ENCODE results near the gene HBG1. TPM values are rescaled to one million over a fixed set of nuclear protein-coding genes. Genes with fewer than 3 reads are reported as not detected.

HBG1 gene
- total and polyA plus RNA-seq, 10 of the 15 experiments (the other 5 are each of a cell fraction or from before 2014, with no cell fraction given): 0.84 to 2.3 (median 1.9) TPM; not detected in 5

GRCh38 chr11:5288108-5288905, 38.6 kb upstream of the HBG1 start:
- 48% methylated on average over 7 of the region's 7 CpGs for WGBS (ENCODE audit: insufficient coverage, insufficient replicate concordance, low lambda C conversion rate, missing lambda C conversion rate)
- in situ Hi-C loops (cut with MboI): no loop called here
- CTCF ChIA-PET: interaction anchor here (2.8 kb wide), 1 partner anchor 164 kb away, joined by 10 read pairs; no protein-coding TSS in a partner anchor
- Histone ChIP-seq H3K9me3 (replicated peaks; ENCODE audit: control insufficient read depth, insufficient read depth, low read length) (no peaks in the 10 kb centered on the region), H3K4me3 (no peak overlapping the region), H3K4me1 (ENCODE audit: control insufficient read depth, insufficient read depth, low read length) (no peaks in the 10 kb centered on the region), H3K4me2 (ENCODE audit: control insufficient read depth, insufficient read depth) (no peak overlapping the region), H3K27me3 (replicated peaks in 1 of 2; ENCODE audit: control insufficient read depth in 2 of 2, insufficient read depth in 2 of 2, low read length in 1 of 2) (no peaks in the 10 kb centered on the region), H2AFZ (ENCODE audit: control insufficient read depth, low read depth, low read length) (no peak overlapping the region), H4K20me1 (ENCODE audit: control insufficient read depth, insufficient read depth) (no peaks in the 10 kb centered on the region), H3K36me3 (ENCODE audit: control insufficient read depth in 2 of 2, insufficient read depth in 2 of 2, low read length in 1 of 2) (no peaks in the 10 kb centered on the region), H3K9ac (ENCODE audit: control insufficient read depth, insufficient read depth, low read length) (no peak overlapping the region), H3K27ac (ENCODE audit: control insufficient read depth, insufficient read depth) (no peak overlapping the region), H3K79me2 (ENCODE audit: control insufficient read depth, insufficient read depth, low read length) (no peaks in the 10 kb centered on the region)
- RAD21 ChIA-PET (ENCODE audit: unreplicated experiment): no interaction called here
- no peak for ATAC-seq
- intact Hi-C loops (cut with micrococcal nuclease; ENCODE audit: unreplicated experiment): no loop called here
- POLR2A ChIA-PET: interaction anchor here (1.6 kb wide), 1 partner anchor 10 kb away, joined by 4 read pairs; no protein-coding TSS in a partner anchor
- FAIRE-seq: no peak
- DNase-seq (ENCODE audit: low read depth, low spot score): no peak
- SMC1A ChIA-PET (ENCODE audit: uncharacterized antibody, unreplicated experiment): interaction anchor here (1.1 kb wide), 1 partner anchor 85 kb away, joined by 3 read pairs; no protein-coding TSS in a partner anchor
- BruUV-seq (replicated peaks): no TSS peak
- no peak for TF ChIP-seq TCF12 (IDR thresholded peaks at IDR 0.05; ENCODE audit: low read depth, low read length)
- TF ChIP-seq MYB (IDR thresholded peaks at IDR 0.05; ENCODE audit: borderline replicate concordance, low read depth, low read length): no peak
- no peak for TF ChIP-seq CEBPB (IDR thresholded peaks at IDR 0.05; ENCODE audit: borderline replicate concordance in 1 of 2, low read depth in 2 of 2, low read length in 2 of 2)
- TF ChIP-seq RB1 (IDR thresholded peaks at IDR 0.05; ENCODE audit: borderline replicate concordance): no peak
- no peak for TF ChIP-seq RBBP5 (conservative IDR thresholded peaks at IDR 0.05)
- TF ChIP-seq SMARCA5 (IDR thresholded peaks at IDR 0.05): no peak
- no peak for TF ChIP-seq CUX1 (IDR thresholded peaks at IDR 0.05; ENCODE audit: insufficient replicate concordance, low read depth, low read length)
- TF ChIP-seq CEBPZ (IDR thresholded peaks at IDR 0.05; ENCODE audit: low read depth, low read length): no peak
- no peak for TF ChIP-seq HDAC2 (IDR thresholded peaks at IDR 0.05)
- TF ChIP-seq ZNF24 (IDR thresholded peaks at IDR 0.05): no peak
- TF ChIP-seq NBN (IDR thresholded peaks at IDR 0.05): no peak
- no peak for TF ChIP-seq POLR2AphosphoS5 (IDR thresholded peaks at IDR 0.05; ENCODE audit: low read length)
- TF ChIP-seq CHD1 (IDR thresholded peaks at IDR 0.05; ENCODE audit: low read depth, low read length): no peak
- no peak for TF ChIP-seq SIX5 (IDR thresholded peaks at IDR 0.05; ENCODE audit: low read depth, low read length, severe bottlenecking)
- TF ChIP-seq ZNF207 (IDR thresholded peaks at IDR 0.05; ENCODE audit: borderline replicate concordance): no peak
- no peak for TF ChIP-seq RAD21 (IDR thresholded peaks at IDR 0.05; ENCODE audit: insufficient read depth, low read depth, low read length)
- TF ChIP-seq ZNF217 (IDR thresholded peaks at IDR 0.05): no peak

Measured in GM12878 (cell line).